C4-2B (cell line): Measurements from ENCODE around the gene PRSS16.

Experiments
- ZFX ChIP-seq: fragments of 450-650 bp; IDR thresholded peaks from 2 replicates; pipeline ENCODE4 v1.6.1; 2017
- TF ChIP-seq, protein P1 (sequence below): fragments of 450-650 bp; conservative IDR thresholded peaks from 2 replicates; pipeline ENCODE4 v1.5.1; 2017; ENCODE audit warnings: mild to moderate bottlenecking

DNA sequence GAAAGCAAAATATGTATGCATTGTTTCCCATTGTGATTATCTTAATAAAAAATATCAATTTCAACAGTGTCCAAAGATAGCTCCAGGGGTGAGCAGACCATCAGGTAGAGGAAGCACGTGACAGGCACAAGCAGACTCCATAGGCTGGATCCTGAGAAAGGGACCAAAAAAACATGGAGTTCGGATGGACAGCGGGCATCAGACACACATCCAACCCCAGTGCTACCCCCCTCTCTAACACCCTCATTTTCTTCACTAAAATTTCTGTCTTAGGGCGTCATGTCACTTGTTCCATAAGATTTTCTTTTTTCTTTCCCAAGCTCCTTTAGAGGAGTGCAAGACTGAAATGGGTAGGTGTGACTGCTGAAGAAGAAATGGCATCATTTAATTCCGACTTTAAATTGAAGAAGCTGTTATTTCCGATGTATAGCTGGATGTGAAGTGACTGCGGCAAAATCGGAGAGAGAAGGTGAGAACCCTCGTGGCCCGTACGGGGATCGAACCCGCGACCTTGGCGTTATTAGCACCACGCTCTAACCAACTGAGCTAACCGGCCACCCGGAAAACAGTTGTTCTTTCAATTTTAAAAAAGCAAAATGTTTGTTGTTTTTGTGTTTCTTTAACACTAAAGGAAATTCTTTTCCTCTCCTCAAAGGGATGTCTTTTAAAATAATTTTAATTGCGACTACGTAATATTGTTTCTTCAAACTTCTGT lies 10.3 kb upstream of the PRSS16 start:
- TF ChIP-seq, protein P1, sequence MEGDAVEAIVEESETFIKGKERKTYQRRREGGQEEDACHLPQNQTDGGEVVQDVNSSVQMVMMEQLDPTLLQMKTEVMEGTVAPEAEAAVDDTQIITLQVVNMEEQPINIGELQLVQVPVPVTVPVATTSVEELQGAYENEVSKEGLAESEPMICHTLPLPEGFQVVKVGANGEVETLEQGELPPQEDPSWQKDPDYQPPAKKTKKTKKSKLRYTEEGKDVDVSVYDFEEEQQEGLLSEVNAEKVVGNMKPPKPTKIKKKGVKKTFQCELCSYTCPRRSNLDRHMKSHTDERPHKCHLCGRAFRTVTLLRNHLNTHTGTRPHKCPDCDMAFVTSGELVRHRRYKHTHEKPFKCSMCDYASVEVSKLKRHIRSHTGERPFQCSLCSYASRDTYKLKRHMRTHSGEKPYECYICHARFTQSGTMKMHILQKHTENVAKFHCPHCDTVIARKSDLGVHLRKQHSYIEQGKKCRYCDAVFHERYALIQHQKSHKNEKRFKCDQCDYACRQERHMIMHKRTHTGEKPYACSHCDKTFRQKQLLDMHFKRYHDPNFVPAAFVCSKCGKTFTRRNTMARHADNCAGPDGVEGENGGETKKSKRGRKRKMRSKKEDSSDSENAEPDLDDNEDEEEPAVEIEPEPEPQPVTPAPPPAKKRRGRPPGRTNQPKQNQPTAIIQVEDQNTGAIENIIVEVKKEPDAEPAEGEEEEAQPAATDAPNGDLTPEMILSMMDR: no peak
- TF ChIP-seq ZFX: no peak
